ENCODE measurements around the gene PTPN4. TPM values are rescaled to one million over a fixed set of nuclear protein-coding genes. Genes with fewer than 3 reads are reported as not detected.

Gene PTPN4
- total RNA-seq, 1 donor from 2014 or later, result 35.9 TPM

GRCh38 chr2:119727493-119727892 is 32.2 kb upstream of the PTPN4 start:
- Histone ChIP-seq H3K27ac (no peak overlapping the region), H3K4me1 (no peaks in the 10 kb centered on the region), H3K36me3 (no peaks in the 10 kb centered on the region), H3K4me3 (no peak overlapping the region), H3K27me3 (no peaks in the 10 kb centered on the region), H3K9me3 (no peaks in the 10 kb centered on the region)
- DNase-seq (ENCODE audit: low spot score in 2 of 2), result no peak
- no peak for TF ChIP-seq CTCF (IDR thresholded peaks at IDR 0.05)
- intact Hi-C loops (cut with DNase I), result no loop called here

- Histone ChIP-seq H3K36me3 (no peaks in the 10 kb centered on the region), H3K27me3 (no peaks in the 10 kb centered on the region), H3K4me3 (no peak overlapping the region), H3K9me3 (no peaks in the 10 kb centered on the region), H3K27ac (no peak overlapping the region), H3K4me1 (no peaks in the 10 kb centered on the region)
- intact Hi-C loops (cut with DNase I), result no loop called here
- TF ChIP-seq CTCF (IDR thresholded peaks at IDR 0.05), result no peak
- DNase-seq (ENCODE audit: low spot score in 2 of 2), result no peak
These were observed 31.3 kb upstream of the PTPN4 start for GRCh38 chr2:119728421-119728820.

- intact Hi-C loops (cut with DNase I), result no loop called here
- no peaks in the 10 kb centered on the region for H3K27me3 ChIP-seq
- no peak overlapping the region for H3K4me3 ChIP-seq
- H3K4me1 ChIP-seq, result no peaks in the 10 kb centered on the region
- no peak for TF ChIP-seq CTCF (IDR thresholded peaks at IDR 0.05)
- no peaks in the 10 kb centered on the region for H3K36me3 ChIP-seq
- no peak overlapping the region for H3K27ac ChIP-seq
- H3K9me3 ChIP-seq, result no peaks in the 10 kb centered on the region
- DNase-seq (ENCODE audit: low spot score in 2 of 2), result no peak
These were observed 29.0 kb upstream of the PTPN4 start for GRCh38 chr2:119730671-119731177.

GRCh38 chr2:119731983-119732382 is 27.7 kb upstream of the PTPN4 start:
- intact Hi-C loops (cut with DNase I), result no loop called here
- H3K36me3 ChIP-seq, result no peaks in the 10 kb centered on the region
- H3K4me1 ChIP-seq, result no peaks in the 10 kb centered on the region
- no peak overlapping the region for H3K4me3 ChIP-seq
- H3K27ac ChIP-seq, result no peak overlapping the region
- no peaks in the 10 kb centered on the region for H3K27me3 ChIP-seq
- no peak for TF ChIP-seq CTCF (IDR thresholded peaks at IDR 0.05)
- H3K9me3 ChIP-seq, result no peaks in the 10 kb centered on the region
- no peak for DNase-seq (ENCODE audit: low spot score in 2 of 2)

- Histone ChIP-seq H3K27ac (no peak overlapping the region), H3K27me3 (no peaks in the 10 kb centered on the region), H3K9me3 (no peaks in the 10 kb centered on the region), H3K4me1 (no peaks in the 10 kb centered on the region), H3K36me3 (no peaks in the 10 kb centered on the region), H3K4me3 (no peak overlapping the region)
- DNase-seq (ENCODE audit: low spot score in 2 of 2), result no peak
- intact Hi-C loops (cut with DNase I), result no loop called here
- TF ChIP-seq CTCF (IDR thresholded peaks at IDR 0.05), result no peak
These were observed 27.0 kb upstream of the PTPN4 start for GRCh38 chr2:119732601-119733164.

- Histone ChIP-seq H3K27ac (no peak overlapping the region), H3K36me3 (no peaks in the 10 kb centered on the region), H3K27me3 (no peaks in the 10 kb centered on the region), H3K4me3 (no peak overlapping the region), H3K4me1 (no peaks in the 10 kb centered on the region), H3K9me3 (no peaks in the 10 kb centered on the region)
- DNase-seq (ENCODE audit: low spot score in 2 of 2), result no peak
- TF ChIP-seq CTCF (IDR thresholded peaks at IDR 0.05), result no peak
- intact Hi-C loops (cut with DNase I), result no loop called here
These were observed 25.7 kb upstream of the PTPN4 start for GRCh38 chr2:119734047-119734446.

All from ascending aorta (tissue), 2 donors.